ENCODE measurements around the gene SHANK3. TPM values are rescaled to one million over a fixed set of nuclear protein-coding genes. Genes with fewer than 3 reads are reported as not detected.

Gene SHANK3
- total RNA-seq, 1 donor from 2014 or later, result 223 TPM

DNA sequence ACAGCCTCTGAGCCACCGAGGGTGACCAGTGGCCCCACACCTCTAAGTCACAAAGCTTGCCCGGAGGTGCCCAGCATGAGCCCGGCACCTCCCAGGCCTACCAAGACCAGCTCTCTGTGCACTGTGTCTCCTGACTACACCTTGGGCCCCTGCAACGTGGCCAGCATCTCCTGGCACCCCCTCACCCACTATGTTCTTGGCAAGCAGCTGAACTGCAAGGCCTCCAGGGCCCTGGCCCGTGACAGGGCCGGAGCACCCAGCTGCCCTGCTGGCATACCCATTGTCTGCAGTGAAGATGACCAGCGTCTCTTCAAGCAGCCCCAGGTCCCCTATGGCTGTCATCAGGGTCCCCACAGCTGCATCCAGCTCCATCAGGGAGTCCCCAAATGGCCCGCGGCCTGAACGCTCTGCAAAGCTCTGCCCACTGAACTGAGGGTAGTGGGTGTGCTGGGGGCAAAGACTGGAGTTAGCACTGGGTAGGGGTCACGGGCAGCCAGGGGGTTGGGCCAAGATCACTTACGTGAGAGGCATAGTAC, 46.2 kb upstream of the SHANK3 start:
- no peak for DNase-seq (ENCODE audit: low spot score)
- TF ChIP-seq, protein P1, sequence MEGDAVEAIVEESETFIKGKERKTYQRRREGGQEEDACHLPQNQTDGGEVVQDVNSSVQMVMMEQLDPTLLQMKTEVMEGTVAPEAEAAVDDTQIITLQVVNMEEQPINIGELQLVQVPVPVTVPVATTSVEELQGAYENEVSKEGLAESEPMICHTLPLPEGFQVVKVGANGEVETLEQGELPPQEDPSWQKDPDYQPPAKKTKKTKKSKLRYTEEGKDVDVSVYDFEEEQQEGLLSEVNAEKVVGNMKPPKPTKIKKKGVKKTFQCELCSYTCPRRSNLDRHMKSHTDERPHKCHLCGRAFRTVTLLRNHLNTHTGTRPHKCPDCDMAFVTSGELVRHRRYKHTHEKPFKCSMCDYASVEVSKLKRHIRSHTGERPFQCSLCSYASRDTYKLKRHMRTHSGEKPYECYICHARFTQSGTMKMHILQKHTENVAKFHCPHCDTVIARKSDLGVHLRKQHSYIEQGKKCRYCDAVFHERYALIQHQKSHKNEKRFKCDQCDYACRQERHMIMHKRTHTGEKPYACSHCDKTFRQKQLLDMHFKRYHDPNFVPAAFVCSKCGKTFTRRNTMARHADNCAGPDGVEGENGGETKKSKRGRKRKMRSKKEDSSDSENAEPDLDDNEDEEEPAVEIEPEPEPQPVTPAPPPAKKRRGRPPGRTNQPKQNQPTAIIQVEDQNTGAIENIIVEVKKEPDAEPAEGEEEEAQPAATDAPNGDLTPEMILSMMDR (IDR thresholded peaks at IDR 0.05; ENCODE audit: unreplicated experiment), result peak; percentile 26
- Mint-ChIP-seq H3K9me3 (ENCODE audit: unreplicated experiment) (no peaks in the 10 kb centered on the region), H3K36me3 (ENCODE audit: low read depth, unreplicated experiment) (peaks cover 13% of the 10 kb centered on the region), H3K27ac (ENCODE audit: unreplicated experiment) (no peak overlapping the region), H3K27me3 (ENCODE audit: unreplicated experiment) (peaks cover 16% of the 10 kb centered on the region), H3K4me3 (ENCODE audit: unreplicated experiment) (peak overlapping the region; percentile 80), H3K4me1 (ENCODE audit: unreplicated experiment) (peaks cover 38% of the 10 kb centered on the region)

DNA sequence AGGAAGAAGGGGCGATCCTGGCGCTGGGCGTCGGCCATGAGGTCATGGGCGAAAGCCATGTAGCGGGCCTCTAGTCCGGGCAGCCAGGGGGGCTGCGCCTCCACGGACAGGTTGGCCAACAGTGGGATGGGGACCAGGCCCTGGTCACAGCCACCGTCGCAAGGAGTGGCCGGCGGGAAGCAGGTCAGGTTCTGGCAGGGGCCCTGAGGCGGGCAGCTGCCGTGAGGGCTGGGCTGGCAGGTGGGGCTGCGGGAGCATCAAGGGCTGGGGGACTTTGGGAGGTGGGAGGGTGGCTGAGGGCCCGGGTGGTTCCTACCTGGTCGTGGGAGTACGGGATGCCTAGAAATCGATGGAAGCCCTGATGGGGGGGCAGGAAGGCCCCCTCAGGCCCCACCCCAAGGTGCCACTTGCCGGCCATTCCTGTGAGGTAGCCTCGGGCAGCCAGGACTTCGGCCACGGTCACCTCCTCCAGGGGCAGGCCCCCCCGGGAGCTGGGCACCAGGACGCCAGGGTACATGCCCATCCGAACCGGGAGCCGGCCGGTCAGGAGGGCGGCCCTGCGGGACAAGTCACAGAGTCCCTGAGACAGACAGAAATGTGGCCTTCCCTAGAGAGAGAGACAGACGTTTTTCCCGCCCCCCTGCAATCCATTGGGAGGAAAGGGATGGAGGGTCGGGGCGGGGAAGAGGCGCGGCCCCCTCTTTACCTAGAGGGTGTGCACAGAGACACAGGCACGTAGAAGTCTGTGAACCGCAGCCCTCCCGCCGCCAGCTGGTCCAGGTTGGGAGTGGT, 45.6 kb upstream of the SHANK3 start:
- Mint-ChIP-seq H3K27me3 (ENCODE audit: unreplicated experiment) (peaks cover 14% of the 10 kb centered on the region), H3K9me3 (ENCODE audit: unreplicated experiment) (no peaks in the 10 kb centered on the region), H3K4me3 (ENCODE audit: unreplicated experiment) (peak overlapping the region; percentile 87), H3K27ac (ENCODE audit: unreplicated experiment) (no peak overlapping the region), H3K4me1 (ENCODE audit: unreplicated experiment) (peaks cover 32% of the 10 kb centered on the region), H3K36me3 (ENCODE audit: low read depth, unreplicated experiment) (peaks cover 10% of the 10 kb centered on the region)
- TF ChIP-seq, protein P1 (IDR thresholded peaks at IDR 0.05; ENCODE audit: unreplicated experiment), result no peak
- no peak for DNase-seq (ENCODE audit: low spot score)

DNA sequence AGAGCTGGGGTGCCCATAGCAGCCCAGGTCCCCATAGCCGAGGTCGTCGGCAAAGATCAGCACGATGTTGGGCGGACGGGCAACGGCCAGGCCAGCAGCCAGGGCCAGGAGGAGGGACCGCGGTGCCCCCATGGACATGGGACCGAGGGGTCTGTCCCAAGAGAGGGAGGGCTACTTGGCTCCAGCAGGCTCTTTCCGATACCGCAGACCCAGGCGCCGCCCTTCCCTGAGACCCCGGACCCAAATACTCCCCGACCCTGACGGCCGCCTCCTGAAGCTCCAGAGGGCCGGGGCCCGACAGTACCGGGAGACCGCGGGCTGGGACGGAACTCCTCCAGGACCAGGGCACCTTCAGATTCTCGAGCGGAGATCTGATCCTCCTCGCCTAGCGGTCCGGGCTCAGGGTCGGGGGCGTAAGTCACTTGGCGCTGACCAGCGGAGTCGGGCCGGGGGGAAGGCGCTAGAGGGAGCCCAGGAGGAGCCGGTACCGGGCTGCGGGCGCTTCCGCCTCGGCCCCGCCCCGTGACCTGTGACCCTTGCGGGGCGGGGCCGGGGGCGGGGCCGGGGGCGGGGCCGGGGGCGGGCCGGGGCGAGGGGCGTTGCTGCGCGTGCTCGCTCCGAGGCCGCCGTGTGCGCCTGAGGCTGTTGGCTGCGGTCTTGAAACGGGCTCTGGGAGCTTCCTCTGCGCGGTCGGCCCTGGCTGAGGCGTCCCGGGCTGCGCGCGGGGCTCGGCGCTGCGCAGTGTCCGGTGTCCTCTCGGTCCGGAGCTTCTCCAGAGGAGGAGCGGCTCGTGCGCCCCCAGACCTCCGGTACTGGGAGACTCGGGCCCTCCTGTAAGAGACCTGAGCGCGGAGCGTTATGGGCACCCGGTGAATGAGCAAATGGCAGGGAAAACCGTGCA, 44.7 kb upstream of the SHANK3 start, which contains the start of gene ARSA:
ARSA (minus strand) TSS at position 511 of the 901 bp plus-strand sequence; CDS start at position 138, 373 bp downstream.
- peaks cover 23% of the 10 kb centered on the region for H3K4me1 Mint-ChIP-seq (ENCODE audit: unreplicated experiment)
- peak; percentile 76 for DNase-seq (ENCODE audit: low spot score)
- H3K36me3 Mint-ChIP-seq (ENCODE audit: low read depth, unreplicated experiment), result peaks cover 9% of the 10 kb centered on the region
- H3K27me3 Mint-ChIP-seq (ENCODE audit: unreplicated experiment), result peaks cover 13% of the 10 kb centered on the region
- H3K27ac Mint-ChIP-seq (ENCODE audit: unreplicated experiment), result peak within 1 kb of the TSS; percentile 59
- TF ChIP-seq, protein P1 (IDR thresholded peaks at IDR 0.05; ENCODE audit: unreplicated experiment), result peak; percentile 13
- peak within 1 kb of the TSS; percentile 98 for H3K4me3 Mint-ChIP-seq (ENCODE audit: unreplicated experiment)
- H3K9me3 Mint-ChIP-seq (ENCODE audit: unreplicated experiment), result no peaks in the 10 kb centered on the region

DNA sequence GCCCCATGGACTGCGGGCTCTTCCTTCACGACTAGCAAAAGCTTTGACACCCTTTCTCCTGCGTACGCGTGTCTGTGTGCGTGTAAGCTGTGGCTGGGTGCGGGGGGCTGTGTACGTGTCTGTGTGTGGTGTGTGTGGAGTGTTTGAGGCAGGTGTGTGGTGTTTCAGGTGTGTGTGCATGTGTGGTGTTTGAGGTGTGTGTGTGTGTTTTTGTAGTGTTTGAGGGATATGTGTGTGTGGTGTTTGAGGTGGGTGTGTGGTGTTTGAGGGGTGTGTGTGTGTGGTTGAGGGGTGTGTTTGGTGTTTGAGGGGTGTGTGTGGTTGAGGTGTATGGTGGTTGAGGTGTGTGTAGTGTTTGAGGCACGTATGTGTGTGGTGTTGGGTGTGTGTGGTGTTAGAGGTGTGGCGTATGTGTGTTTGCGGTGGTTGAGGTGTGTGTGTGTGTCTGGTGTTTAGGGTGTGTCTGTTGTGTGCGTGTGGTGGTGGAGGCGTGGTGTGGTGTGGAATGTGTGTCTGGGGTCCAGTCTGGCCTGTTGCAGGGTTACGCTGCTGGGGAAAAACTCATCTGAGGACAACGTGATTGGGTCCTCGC, 44.0 kb upstream of the SHANK3 start:
- Mint-ChIP-seq H3K27ac (ENCODE audit: unreplicated experiment) (peak overlapping the region; percentile 59), H3K27me3 (ENCODE audit: unreplicated experiment) (peaks cover 13% of the 10 kb centered on the region), H3K36me3 (ENCODE audit: low read depth, unreplicated experiment) (peaks cover 9% of the 10 kb centered on the region), H3K4me1 (ENCODE audit: unreplicated experiment) (peaks cover 21% of the 10 kb centered on the region), H3K4me3 (ENCODE audit: unreplicated experiment) (peak overlapping the region; percentile 98), H3K9me3 (ENCODE audit: unreplicated experiment) (no peaks in the 10 kb centered on the region)
- TF ChIP-seq, protein P1 (IDR thresholded peaks at IDR 0.05; ENCODE audit: unreplicated experiment), result no peak
- no peak for DNase-seq (ENCODE audit: low spot score)
